Activated CD8-positive, alpha-beta T cell treated with anti-CD3 and anti-CD28 coated beads for 36 hours (primary cell): ENCODE results near the gene APOBEC3B. TPM values are rescaled to one million over a fixed set of nuclear protein-coding genes. Genes with fewer than 3 reads are reported as not detected.
"Not testable (repeated sequence)": the region's sequence is repeated elsewhere in the genome, so short reads cannot be mapped to it uniquely, and the experiment has no call there.

Experiments used
- ATAC-seq: fragments of 200-7000 bp; cut with Tn5 transposase; one replicate; pipeline ENCODE4 v1.10.0; 2021; ENCODE audit warnings: mild to moderate bottlenecking, moderate library complexity
- CTCF ChIA-PET: fragments of 350-600 bp; sonication (Branson Sonifier 250); formaldehyde crosslinking; loops from one replicate; lab custom pipeline; 2021; ENCODE audit warnings: antibody characterized with exemption; lab: Charles Lee
- POLR2A ChIA-PET: fragments of 350-600 bp; sonication (Branson Sonifier 250); formaldehyde crosslinking; loops from one replicate; lab custom pipeline; 2021; ENCODE audit warnings: antibody characterized with exemption; lab: Charles Lee
- DNase-seq: peaks from one replicate; pipeline ENCODE4 v3.0.0-alpha.2; 2020
- H3K27ac Mint-ChIP-seq: one replicate; pipeline ENCODE4 v1.8.0; 2021; ENCODE audit warnings: mild to moderate bottlenecking, mixed read lengths
- H3K27me3 Mint-ChIP-seq: one replicate; pipeline ENCODE4 v1.8.0; 2021; ENCODE audit warnings: mixed read lengths
- H3K36me3 Mint-ChIP-seq: one replicate; pipeline ENCODE4 v1.8.0; 2021; ENCODE audit warnings: low read depth, mixed read lengths
- H3K4me1 Mint-ChIP-seq: one replicate; pipeline ENCODE4 v1.8.0; 2021; ENCODE audit warnings: low read depth, mixed read lengths
- H3K4me3 Mint-ChIP-seq: one replicate; pipeline ENCODE4 v1.8.0; 2021; ENCODE audit warnings: mild to moderate bottlenecking, moderate library complexity, mixed read lengths
- H3K9me3 Mint-ChIP-seq: one replicate; pipeline ENCODE4 v1.8.0; 2021; ENCODE audit warnings: mixed read lengths
- CTCF ChIP-seq: fragments of 200-600 bp; IDR thresholded peaks from one replicate; pipeline ENCODE4 v1.8.0; 2022; ENCODE audit warnings: antibody characterized with exemption, mild to moderate bottlenecking
- intact Hi-C: fragments of 100-400 bp; cut with micrococcal nuclease; formaldehyde crosslinking; loops from one replicate; pipeline ENCODE4 v1.10.0; 2022
- total RNA-seq, 2 experiments: library from RNA; stranded (reverse); gene quantifications; one replicate each; pipeline ENCODE4 v1.2.3, GENCODE V29; 2021

APOBEC3B gene
- total RNA-seq, 2 experiments from 2014 or later = 5.0 to 5.1 TPM

DNA sequence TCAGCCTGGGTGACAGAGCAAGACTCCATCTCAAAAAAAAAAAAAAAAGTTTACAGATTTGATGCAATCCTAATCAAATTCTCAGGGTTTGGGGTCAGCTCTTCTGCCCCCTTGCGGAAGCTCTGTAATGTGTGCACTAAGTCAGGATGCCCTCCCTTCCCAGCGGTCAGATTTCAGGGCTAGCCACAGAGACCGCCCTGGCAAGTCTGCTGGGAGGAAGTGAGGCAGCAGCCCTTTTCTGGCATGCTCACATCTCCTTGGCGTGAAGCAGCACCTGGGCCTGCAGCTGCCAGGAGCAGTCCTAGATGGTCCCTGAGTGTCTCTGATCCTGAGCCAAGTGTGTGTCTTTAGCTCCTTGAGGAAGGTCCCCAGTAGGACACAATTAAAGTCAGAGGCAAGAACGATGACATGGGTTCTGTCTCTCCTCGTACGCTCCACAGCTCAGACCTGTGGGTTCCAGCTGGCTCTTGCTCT lies 21.1 kb downstream of the APOBEC3B start:
- Mint-ChIP-seq H3K27me3 (peaks cover 1% of the 10 kb centered on the region), H3K4me1 (peaks cover 5% of the 10 kb centered on the region), H3K9me3 (peaks cover under 1% of the 10 kb centered on the region), H3K36me3 (no peaks in the 10 kb centered on the region), H3K27ac (no peak overlapping the region), H3K4me3 (no peak overlapping the region)
- intact Hi-C loops = loop anchor here (5.0 kb wide), 1 partner anchor 131 kb away; the partner anchor contains the start of gene CBX6
- CTCF ChIA-PET = interaction anchor here (0.5 to 8.2 kb wide), 44 partner anchors 9 to 957 kb away, joined by 3 to 130 read pairs (median 4); partner anchors contain the start of genes APOBEC3B, APOBEC3G and CBX6
- peak; percentile 71 for TF ChIP-seq CTCF
- POLR2A ChIA-PET = interaction anchor here (0.9 to 1.5 kb wide), 2 partner anchors 18 to 133 kb away, joined by 3 to 9 read pairs; no protein-coding TSS in a partner anchor
- ATAC-seq (peak; percentile 95), DNase-seq (peak; percentile 90)

DNA sequence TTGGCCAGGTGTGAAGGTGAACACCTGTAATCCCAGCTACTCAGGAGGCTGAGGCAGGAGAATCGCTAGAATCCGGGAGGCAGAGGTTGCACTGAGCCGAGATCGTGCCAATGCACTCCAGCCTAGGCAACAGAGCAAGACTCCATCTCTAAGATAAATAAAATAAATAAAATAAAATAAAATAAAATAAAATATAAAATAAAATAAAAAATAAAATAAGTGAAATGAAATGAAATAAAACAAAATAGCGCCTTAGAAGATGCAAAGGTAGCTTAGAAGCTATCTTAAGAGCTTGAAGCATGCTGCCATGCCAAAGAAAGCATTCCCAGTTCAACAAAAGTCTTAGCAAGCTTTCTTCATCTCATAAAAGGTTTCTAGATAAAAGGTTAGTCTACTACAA lies 25.0 kb downstream of the APOBEC3B start:
- Mint-ChIP-seq H3K27ac (no peak overlapping the region), H3K4me1 (peaks cover 5% of the 10 kb centered on the region), H3K4me3 (no peak overlapping the region), H3K9me3 (no peaks in the 10 kb centered on the region), H3K27me3 (no peaks in the 10 kb centered on the region), H3K36me3 (no peaks in the 10 kb centered on the region)
- POLR2A ChIA-PET = no interaction called here
- intact Hi-C loops = loop anchor here (5.0 kb wide), 1 partner anchor 110 kb away; no protein-coding TSS in a partner anchor
- no peak for DNase-seq
- CTCF ChIA-PET = interaction anchor here (0.7 to 8.2 kb wide), 14 partner anchors 12 to 239 kb away, joined by 3 to 130 read pairs (median 4); partner anchors contain the start of gene CBX6
- TF ChIP-seq CTCF = no peak
- no peak for ATAC-seq

- H3K4me1 Mint-ChIP-seq = not testable (repeated sequence)
Observed at GRCh38 chr22:39008271-39008850, 26.2 kb downstream of the APOBEC3B start.

DNA sequence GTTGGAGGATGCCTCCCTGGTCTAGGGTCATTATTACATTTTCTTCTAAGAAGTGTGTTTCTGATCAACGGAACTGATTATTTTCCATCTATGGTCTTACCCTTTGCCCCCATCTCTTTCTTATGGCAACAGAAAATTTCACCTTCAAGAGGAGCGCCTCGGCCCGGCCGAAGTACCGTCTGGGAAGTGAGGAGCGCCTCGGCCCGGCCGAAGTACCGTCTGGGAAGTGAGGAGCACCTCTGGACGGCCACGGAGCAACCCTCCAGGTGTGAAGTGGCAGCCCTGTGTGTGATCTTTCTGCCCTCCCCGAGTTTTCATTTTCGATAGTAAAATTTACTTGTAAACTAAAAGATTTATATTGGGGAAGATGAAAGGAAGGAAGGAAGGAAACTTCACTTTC lies 28.8 kb downstream of the APOBEC3B start:
- ATAC-seq = no peak
- Mint-ChIP-seq H3K27ac (no peak overlapping the region), H3K4me1 (peaks cover 14% of the 10 kb centered on the region), H3K9me3 (no peaks in the 10 kb centered on the region), H3K4me3 (no peak overlapping the region), H3K27me3 (no peaks in the 10 kb centered on the region), H3K36me3 (peaks cover 9% of the 10 kb centered on the region)
- CTCF ChIA-PET = no interaction called here
- DNase-seq = no peak
- intact Hi-C loops = no loop called here
- no peak for TF ChIP-seq CTCF
- POLR2A ChIA-PET = no interaction called here

More at GRCh38 chr22:39008271-39008850, 26.2 kb downstream of the APOBEC3B start:
- H3K4me3 Mint-ChIP-seq, H3K27ac Mint-ChIP-seq, ATAC-seq, H3K27me3 Mint-ChIP-seq, H3K9me3 Mint-ChIP-seq, DNase-seq, H3K36me3 Mint-ChIP-seq: not testable (repeated sequence)
- POLR2A ChIA-PET = interaction anchor here (0.6 kb wide), 1 partner anchor 115 kb away, joined by 3 read pairs; no protein-coding TSS in a partner anchor
- intact Hi-C loops = loop anchor here (5.0 kb wide), 1 partner anchor 109 kb away; no protein-coding TSS in a partner anchor
- CTCF ChIA-PET = interaction anchor here (1.2 to 8.2 kb wide), 5 partner anchors 71 to 147 kb away, joined by 3 to 130 read pairs (median 8); partner anchors contain the start of gene CBX6

DNA sequence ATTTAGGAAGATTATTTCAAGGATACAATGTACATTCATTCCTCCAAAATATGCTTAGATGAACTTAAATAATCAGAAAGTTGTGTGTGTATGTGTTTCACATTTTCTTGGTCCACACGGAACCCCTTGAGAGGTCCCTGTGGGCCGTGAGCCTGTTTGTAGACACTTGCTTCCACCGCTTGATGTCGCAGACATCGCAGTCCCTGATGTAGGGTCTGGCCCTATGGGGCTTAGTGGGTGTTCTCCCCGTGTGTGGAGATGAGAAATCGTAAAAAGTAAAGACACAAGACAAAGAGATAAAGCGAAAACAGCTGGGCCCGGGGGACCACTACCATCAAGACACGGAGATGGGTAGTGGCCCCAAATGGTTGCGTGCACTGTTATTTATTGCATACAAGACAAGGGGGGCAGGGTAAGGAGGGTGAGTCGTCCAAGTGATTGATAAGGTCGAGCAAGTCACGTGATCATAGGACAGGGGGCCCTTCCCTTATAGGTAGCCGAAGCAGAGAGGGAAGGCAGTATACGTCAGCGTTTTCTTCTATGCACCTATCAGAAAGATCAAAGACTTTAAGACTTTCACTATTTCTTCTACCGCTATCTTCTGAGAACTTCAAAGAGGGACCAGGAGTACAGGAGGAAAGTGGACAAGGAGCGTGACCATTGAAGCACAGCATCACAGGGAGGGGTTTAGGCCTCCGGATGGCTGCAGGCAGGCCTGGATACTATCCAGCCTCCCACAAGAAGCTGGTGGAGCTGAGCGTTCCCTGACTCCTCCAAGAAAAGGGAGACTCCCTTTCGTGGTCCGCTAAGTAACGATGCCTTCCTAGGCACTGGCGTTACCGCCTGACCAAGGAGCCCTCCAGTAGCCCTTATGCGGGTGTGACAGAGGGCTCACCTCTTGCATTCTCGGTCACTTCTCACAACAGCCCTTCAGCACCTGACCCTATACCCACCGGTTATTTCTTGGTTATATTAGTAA lies 30.7 kb downstream of the APOBEC3B start:
- intact Hi-C loops = no loop called here
- POLR2A ChIA-PET = interaction anchor here (1.4 kb wide), 1 partner anchor 24 kb away, joined by 3 read pairs; no protein-coding TSS in a partner anchor
- ATAC-seq (no peak), DNase-seq (no peak)
- H3K9me3 Mint-ChIP-seq = no peaks in the 10 kb centered on the region
- peaks cover 15% of the 10 kb centered on the region for H3K36me3 Mint-ChIP-seq
- H3K4me3 Mint-ChIP-seq = peak overlapping the region; percentile 30
- H3K4me1 Mint-ChIP-seq = peaks cover 24% of the 10 kb centered on the region
- H3K27me3 Mint-ChIP-seq = no peaks in the 10 kb centered on the region
- TF ChIP-seq CTCF = no peak
- peak overlapping the region; percentile 63 for H3K27ac Mint-ChIP-seq
- CTCF ChIA-PET = interaction anchor here (0.9 to 1.5 kb wide), 3 partner anchors 9 to 247 kb away, joined by 3 to 6 read pairs (median 3); no protein-coding TSS in a partner anchor

DNA sequence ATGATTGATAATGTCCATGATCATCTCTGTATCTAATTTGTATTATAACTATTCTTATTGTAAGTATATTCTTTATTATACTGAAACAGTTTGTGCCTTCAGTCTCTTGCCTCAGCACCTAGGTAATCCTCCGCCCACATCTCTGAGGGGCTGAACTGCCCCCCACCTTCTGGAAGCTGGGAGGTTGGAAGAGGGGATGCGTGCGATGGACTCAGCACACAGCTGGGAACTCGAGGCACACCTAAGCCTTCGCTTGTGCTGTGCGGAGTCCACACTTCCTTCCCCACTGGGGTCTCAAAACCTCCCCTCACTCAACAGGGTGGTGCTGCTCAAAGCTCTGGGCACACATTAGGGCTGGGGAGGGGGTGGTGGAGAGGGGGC lies 31.4 kb downstream of the APOBEC3B start:
- CTCF ChIA-PET = interaction anchor here (0.9 to 1.5 kb wide), 4 partner anchors 8 to 247 kb away, joined by 3 to 6 read pairs (median 4); no protein-coding TSS in a partner anchor
- H3K4me1 Mint-ChIP-seq = peaks cover 27% of the 10 kb centered on the region
- ATAC-seq = peak; percentile 4

More for the DNA sequence above, 31.4 kb downstream of the APOBEC3B start:
- H3K9me3 Mint-ChIP-seq, DNase-seq, intact Hi-C loops, H3K27me3 Mint-ChIP-seq: not testable (repeated sequence)
- Mint-ChIP-seq H3K27ac (peak overlapping the region; percentile 97), H3K36me3 (peaks cover 18% of the 10 kb centered on the region), H3K4me3 (peak overlapping the region; percentile 99)
- POLR2A ChIA-PET = interaction anchor here (1.4 kb wide), 1 partner anchor 24 kb away, joined by 3 read pairs; no protein-coding TSS in a partner anchor
